AG04449 (cell line): ENCODE results near the gene IQSEC2.

Experiments
- CTCF ChIA-PET: fragments of 350-600 bp; formaldehyde crosslinking; extraction: SDS; loops from one replicate; lab custom pipeline; 2021; ENCODE audit warnings: antibody characterized with exemption; lab: Yijun Ruan, JAX
- POLR2A ChIA-PET: fragments of 400-600, 350-600 bp; formaldehyde crosslinking; extraction: SDS; loops from one replicate; lab custom pipeline; 2020; ENCODE audit warnings: antibody characterized with exemption, inconsistent platforms; lab: Yijun Ruan, JAX
- DNase-seq: peaks from one replicate; pipeline ENCODE4 v3.0.0-alpha.2; 2010; ENCODE audit warnings: low read depth, low spot score
- H3K4me3 ChIP-seq: 2 replicates; pipeline ENCODE4 v1.5.1; 2011; ENCODE audit warnings: low read depth, mild to moderate bottlenecking, control low read depth, low read length
- CTCF ChIP-seq: IDR thresholded peaks from one replicate; pipeline ENCODE4 v1.5.1; 2011; ENCODE audit warnings: mild to moderate bottlenecking, moderate library complexity, low read length, control low read depth, inconsistent platforms; ENCODE audit not compliant: insufficient read depth; ENCODE audit errors: missing control alignments

IQSEC2 gene

GRCh38 chrX:53294024-53294648 lies 12.8 kb upstream of the IQSEC2 start:
- DNase-seq = no peak
- POLR2A ChIA-PET = no interaction called here
- no peak for TF ChIP-seq CTCF
- H3K4me3 ChIP-seq = no peak overlapping the region
- CTCF ChIA-PET = interaction anchor here (1.0 to 1.8 kb wide), 11 partner anchors 8 to 142 kb away, joined by 3 to 13 read pairs (median 4); no protein-coding TSS in a partner anchor

GRCh38 chrX:53291596-53291995 lies 10.2 kb upstream of the IQSEC2 start:
- ChIA-PET POLR2A (no interaction called here), CTCF (interaction anchor here (0.7 to 3.8 kb wide), 4 partner anchors 8 to 27 kb away, joined by 3 to 18 read pairs (median 9); partner anchors contain the start of gene IQSEC2)
- no peak for TF ChIP-seq CTCF
- no peak for DNase-seq
- H3K4me3 ChIP-seq = no peak overlapping the region

- no peak overlapping the region for H3K4me3 ChIP-seq
- TF ChIP-seq CTCF = no peak
- CTCF ChIA-PET = interaction anchor here (0.7 to 3.8 kb wide), 5 partner anchors 9 to 28 kb away, joined by 3 to 18 read pairs (median 6); partner anchors contain the start of gene IQSEC2
- POLR2A ChIA-PET = no interaction called here
- DNase-seq = no peak
Measured at GRCh38 chrX:53290441-53291041, 9.2 kb upstream of the IQSEC2 start.

- ChIA-PET CTCF (interaction anchor here (1.1 to 1.5 kb wide), 2 partner anchors 10 to 16 kb away, joined by 3 read pairs; no protein-coding TSS in a partner anchor), POLR2A (no interaction called here)
Measured at GRCh38 chrX:53288189-53288588, 6.8 kb upstream of the IQSEC2 start.

GRCh38 chrX:53287493-53288138 lies 6.2 kb upstream of the IQSEC2 start:
- peak overlapping the region; percentile 6; the same call in 1 of the 2 replicates for H3K4me3 ChIP-seq
- CTCF ChIA-PET = interaction anchor here (1.1 to 1.6 kb wide), 3 partner anchors 9 to 25 kb away, joined by 3 to 8 read pairs (median 3); no protein-coding TSS in a partner anchor
- POLR2A ChIA-PET = no interaction called here
- no peak for DNase-seq
- no peak for TF ChIP-seq CTCF

More at GRCh38 chrX:53288189-53288588, 6.8 kb upstream of the IQSEC2 start:
- no peak for TF ChIP-seq CTCF
- no peak overlapping the region for H3K4me3 ChIP-seq
- DNase-seq = no peak
